B cell (primary cell): ENCODE results near the gene ZNF771. TPM values are rescaled to one million over a fixed set of nuclear protein-coding genes. Genes with fewer than 3 reads are reported as not detected.
A peak's percentile ranks its signal among the peaks of the same experiment; 100 is the strongest.

ENCODE experiments used
- ATAC-seq: fragments of 200-7000 bp; cut with Tn5 transposase; one replicate; pipeline ENCODE4 v1.10.0; 2021; ENCODE audit warnings: low read depth, mild to moderate bottlenecking, moderate number of reproducible peaks, moderate library complexity
- CTCF ChIA-PET: fragments of 350-600 bp; sonication (Branson Sonifier 250); formaldehyde crosslinking; loops from one replicate; lab custom pipeline; 2021; ENCODE audit warnings: antibody characterized with exemption, inconsistent platforms; lab: Charles Lee
- POLR2A ChIA-PET: fragments of 350-600 bp; sonication (Branson Sonifier 250); formaldehyde crosslinking; loops from one replicate; lab custom pipeline; 2021; ENCODE audit warnings: antibody characterized with exemption; lab: Charles Lee
- DNase-seq: peaks from one replicate; pipeline ENCODE4 v3.0.0; 2013
- H2AFZ ChIP-seq: 2 replicates; pipeline ENCODE4 v1.6.1; 2012; ENCODE audit warnings: mild to moderate bottlenecking, low read depth, low read length; ENCODE audit not compliant: insufficient read depth, poor library complexity, severe bottlenecking
- H3K27ac ChIP-seq, 2 donors: 1 replicate in 1 of 2; 2 replicates in 1 of 2; pipeline ENCODE4 v1.5.1; 2012 to 2013; ENCODE audit warnings: low read length in 2 of 2, mild to moderate bottlenecking in 2 of 2, moderate library complexity in 1 of 2
- H3K27me3 ChIP-seq, 4 experiments: fragments of 200-600 bp in 1 of 4; sonication (generic) in 1 of 4; replicated peaks in 1 of 4; 1 replicate in 2 of 4; 2 replicates in 2 of 4; pipeline versions ENCODE4 v1.6.1 to v1.7.0; 2013 to 2016; ENCODE audit warnings: low read length in 3 of 4, mild to moderate bottlenecking in 2 of 4, mixed read lengths in 1 of 4, moderate library complexity in 1 of 4; ENCODE audit not compliant: insufficient read depth in 4 of 4, control insufficient read depth in 3 of 4; ENCODE audit errors: control extremely low read depth in 1 of 4
- H3K36me3 ChIP-seq, 2 experiments: replicated peaks in 1 of 2; 1 replicate in 1 of 2; 2 replicates in 1 of 2; pipeline versions ENCODE4 v1.6.1 to v1.7.1; 2013; ENCODE audit warnings: low read length in 1 of 2; ENCODE audit not compliant: insufficient read depth in 2 of 2, control insufficient read depth in 1 of 2; ENCODE audit errors: control extremely low read depth in 1 of 2, extremely low read depth in 1 of 2
- H3K4me1 ChIP-seq, 2 donors: fragments of 200-600 bp in 1 of 2; sonication (generic) in 1 of 2; 1 replicate in 1 of 2; 2 replicates in 1 of 2; pipeline versions ENCODE4 v1.5.1 to v1.6.1; 2013 to 2017; ENCODE audit warnings: low read length in 2 of 2; ENCODE audit not compliant: control insufficient read depth in 2 of 2, insufficient read depth in 2 of 2
- H3K4me2 ChIP-seq: replicated peaks from 2 replicates; pipeline ENCODE3; 2012; ENCODE audit warnings: mild to moderate bottlenecking, low read depth, low read length; ENCODE audit not compliant: poor library complexity, severe bottlenecking
- H3K4me3 ChIP-seq, 5 experiments: fragments of 200-600 bp in 1 of 5; sonication (generic) in 1 of 5; 1 replicate in 3 of 5; 2 replicates in 2 of 5; pipeline versions ENCODE4 v1.5.1 to v1.7.0; 2011 to 2016; ENCODE audit warnings: low read length in 4 of 5, mild to moderate bottlenecking in 4 of 5, low read depth in 2 of 5, control low read depth in 1 of 5, moderate library complexity in 1 of 5; ENCODE audit not compliant: insufficient read depth in 1 of 5; ENCODE audit errors: control extremely low read depth in 1 of 5, extremely low read depth in 1 of 5
- H3K79me2 ChIP-seq: fragments of 200-600 bp; sonication (generic); one replicate; pipeline ENCODE4 v1.6.0; 2016; ENCODE audit warnings: low read length; ENCODE audit not compliant: control insufficient read depth, insufficient read depth
- H3K9ac ChIP-seq: fragments of 200-600 bp; sonication (generic); 2 replicates; pipeline ENCODE4 v1.6.1; 2017; ENCODE audit warnings: mild to moderate bottlenecking, low read length, moderate library complexity
- H3K9me3 ChIP-seq, 3 donors: one replicate each; pipeline versions ENCODE4 v1.6.1 to v1.7.1; 2013; ENCODE audit warnings: low read length in 2 of 3; ENCODE audit not compliant: control insufficient read depth in 2 of 3, insufficient read depth in 1 of 3; ENCODE audit errors: control extremely low read depth in 1 of 3
- H4K20me1 ChIP-seq: 2 replicates; pipeline ENCODE4 v1.6.0; 2012; ENCODE audit warnings: mild to moderate bottlenecking, low read length; ENCODE audit not compliant: insufficient read depth, control insufficient read depth, poor library complexity, severe bottlenecking
- H3K27ac Mint-ChIP-seq: one replicate; pipeline ENCODE4 v1.8.0; 2021; ENCODE audit warnings: mixed read lengths
- H3K27me3 Mint-ChIP-seq: one replicate; pipeline ENCODE4 v1.8.0; 2021; ENCODE audit warnings: mixed read lengths
- H3K4me1 Mint-ChIP-seq: one replicate; pipeline ENCODE4 v1.8.0; 2021; ENCODE audit warnings: mixed read lengths
- H3K4me3 Mint-ChIP-seq: one replicate; pipeline ENCODE4 v1.8.0; 2021; ENCODE audit warnings: mixed read lengths
- H3K9me3 Mint-ChIP-seq: one replicate; pipeline ENCODE4 v1.8.0; 2022; ENCODE audit warnings: mixed read lengths; ENCODE audit not compliant: insufficient read depth
- CTCF ChIP-seq: fragments of 200-600 bp; IDR thresholded peaks from one replicate; pipeline ENCODE4 v1.8.0; 2022; ENCODE audit warnings: antibody characterized with exemption, mild to moderate bottlenecking
- EZH2 ChIP-seq: IDR thresholded peaks from 2 replicates; pipeline ENCODE4 v1.6.1; 2012; ENCODE audit warnings: borderline replicate concordance, low read depth, mild to moderate bottlenecking, moderate library complexity, low read length; ENCODE audit not compliant: insufficient read depth, poor library complexity, severe bottlenecking
- WGBS: methylation state at CpG from one replicate; pipeline ENCODE4 v1.1.5; 2013; ENCODE audit warnings: missing lambda C conversion rate; ENCODE audit not compliant: insufficient coverage; 5-methylcytosine and 5-hydroxymethylcytosine counted together
- intact Hi-C: fragments of 100-400 bp; cut with micrococcal nuclease; formaldehyde crosslinking; loops from one replicate; pipeline ENCODE4 v1.10.0; 2022
- polyA plus RNA-seq: library from polyadenylated mRNA; depleted of rRNA; stranded (reverse); fragments of >200 nt; gene quantifications from 2 replicates; pipeline ENCODE4 v1.2.3, GENCODE V29; 2012
- total RNA-seq, 2 donors: library from RNA; stranded (reverse); fragments of 120-200 nt in 1 of 2; gene quantifications; 1 replicate in 1 of 2; 2 replicates in 1 of 2; pipeline versions ENCODE4 v1.2.3 to v1.2.4, GENCODE V29; 2013 to 2022

ZNF771 gene
- total and polyA plus RNA-seq, 2 donors (not counting 1 experiment from before 2014, with no cell fraction given), result 4.1 to 6.6 TPM

GRCh38 chr16:30376461-30376902, 30.9 kb upstream of the ZNF771 start:
- peaks cover 18 to 48% of the 10 kb centered on the region in 2 donors for H3K4me1 ChIP-seq

More at GRCh38 chr16:30376461-30376902, 30.9 kb upstream of the ZNF771 start:
- whole genome bisulfite sequencing, result 96% methylated on average over 5 of the region's 8 CpGs
- H3K36me3 ChIP-seq, result peaks cover 0 to 2% of the 10 kb centered on the region in 2 experiments
- Mint-ChIP-seq H3K4me1 (peaks cover 44% of the 10 kb centered on the region), H3K4me3 (no peak overlapping the region), H3K27ac (peak overlapping the region; percentile 100), H3K27me3 (no peaks in the 10 kb centered on the region), H3K9me3 (no peaks in the 10 kb centered on the region)
- no peaks in the 10 kb centered on the region for H4K20me1 ChIP-seq
- no peak for TF ChIP-seq CTCF
- TF ChIP-seq EZH2, result no peak
- peaks cover 30% of the 10 kb centered on the region for H3K79me2 ChIP-seq
- peaks cover 0 to 2% (median 0%) of the 10 kb centered on the region in 3 donors for H3K9me3 ChIP-seq
- no peak overlapping the region for H2AFZ ChIP-seq
- H3K9ac ChIP-seq, result no peak overlapping the region
- intact Hi-C loops, result loop anchor here (5.0 to 10.0 kb wide), 4 partner anchors 96 to 1452 kb away; partner anchors contain the start of genes ALDOA, ITGAL, RABEP2 and TBX6
- H3K4me3 ChIP-seq, result no peak overlapping the region
- ATAC-seq (no peak), DNase-seq (peak; percentile 21)
- ChIA-PET CTCF (no interaction called here), POLR2A (interaction anchor here (0.7 to 3.0 kb wide), 2 partner anchors 19 to 29 kb away, joined by 3 to 11 read pairs; partner anchors contain the start of gene ZNF48)
- peak overlapping the region; percentile 100 for H3K4me2 ChIP-seq
- H3K27ac ChIP-seq, result peak overlapping the region; percentile 97 to 100
- H3K27me3 ChIP-seq, result no peaks in the 10 kb centered on the region
